Retinal pigment epithelial cell (primary cell): Measurements from ENCODE around the gene IFT81.
A peak's percentile ranks its signal among the peaks of the same experiment; 100 is the strongest.
"Not testable (repeated sequence)": the region's sequence is repeated elsewhere in the genome, so short reads cannot be mapped to it uniquely, and the experiment has no call there.

Source experiments
- DNase-seq: peaks from one replicate; pipeline ENCODE4 v3.0.0-alpha.2; 2010; ENCODE audit warnings: low read depth
- H3K4me3 ChIP-seq: 2 replicates; pipeline ENCODE4 v1.5.1; 2011; ENCODE audit warnings: mild to moderate bottlenecking, low read length, control low read depth, moderate library complexity
- TF ChIP-seq, protein P1 (sequence below): conservative IDR thresholded peaks from 2 replicates; pipeline ENCODE4 v1.5.1; 2011; ENCODE audit warnings: low read depth, low read length, control low read depth, inconsistent platforms

The IFT81 gene, protein sequence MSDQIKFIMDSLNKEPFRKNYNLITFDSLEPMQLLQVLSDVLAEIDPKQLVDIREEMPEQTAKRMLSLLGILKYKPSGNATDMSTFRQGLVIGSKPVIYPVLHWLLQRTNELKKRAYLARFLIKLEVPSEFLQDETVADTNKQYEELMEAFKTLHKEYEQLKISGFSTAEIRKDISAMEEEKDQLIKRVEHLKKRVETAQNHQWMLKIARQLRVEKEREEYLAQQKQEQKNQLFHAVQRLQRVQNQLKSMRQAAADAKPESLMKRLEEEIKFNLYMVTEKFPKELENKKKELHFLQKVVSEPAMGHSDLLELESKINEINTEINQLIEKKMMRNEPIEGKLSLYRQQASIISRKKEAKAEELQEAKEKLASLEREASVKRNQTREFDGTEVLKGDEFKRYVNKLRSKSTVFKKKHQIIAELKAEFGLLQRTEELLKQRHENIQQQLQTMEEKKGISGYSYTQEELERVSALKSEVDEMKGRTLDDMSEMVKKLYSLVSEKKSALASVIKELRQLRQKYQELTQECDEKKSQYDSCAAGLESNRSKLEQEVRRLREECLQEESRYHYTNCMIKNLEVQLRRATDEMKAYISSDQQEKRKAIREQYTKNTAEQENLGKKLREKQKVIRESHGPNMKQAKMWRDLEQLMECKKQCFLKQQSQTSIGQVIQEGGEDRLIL

DNA sequence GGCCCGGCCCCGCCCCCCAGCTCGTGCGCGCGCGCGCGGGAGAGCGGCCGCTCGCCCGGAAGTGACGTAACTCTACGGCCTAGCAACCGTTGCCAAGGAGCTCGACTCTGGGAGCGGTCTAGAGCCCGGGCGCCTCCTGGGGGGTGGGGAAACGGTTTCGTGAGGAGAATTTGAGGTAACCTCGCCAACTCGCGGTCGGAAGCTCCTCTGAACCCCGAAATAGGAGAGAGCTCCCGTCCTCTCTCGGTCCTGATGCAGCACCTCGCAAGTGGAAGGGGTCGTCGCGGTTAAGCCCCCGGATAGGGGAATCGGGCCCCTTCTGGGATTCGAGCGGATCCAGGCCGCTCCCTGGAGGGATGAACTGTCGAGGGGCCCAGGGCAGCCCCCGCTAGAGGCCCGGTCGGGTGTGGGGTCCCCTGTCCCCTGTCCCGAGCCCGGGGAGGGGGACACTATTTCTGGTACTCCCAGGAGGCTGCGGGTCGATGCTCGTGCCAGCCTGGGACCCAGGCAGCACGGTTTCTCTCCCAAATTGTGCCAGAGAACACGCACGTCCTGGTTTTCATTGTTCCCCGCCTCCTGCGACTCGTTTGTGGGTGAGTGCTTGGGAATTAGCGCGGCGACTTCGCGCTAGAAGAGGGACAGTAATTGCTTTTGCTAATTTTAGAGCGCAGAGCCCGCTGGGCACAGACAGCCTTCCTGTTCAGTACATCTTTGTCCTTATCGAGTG, at the start of gene IFT81:
IFT81 (plus strand) TSS at position 89 of the 727 bp plus-strand sequence. CDS start 3,024 bp downstream, outside the sequence.
- peak; percentile 66 for DNase-seq
- H3K4me3 ChIP-seq: peak within 1 kb of the TSS; percentile 91
- TF ChIP-seq, protein P1, sequence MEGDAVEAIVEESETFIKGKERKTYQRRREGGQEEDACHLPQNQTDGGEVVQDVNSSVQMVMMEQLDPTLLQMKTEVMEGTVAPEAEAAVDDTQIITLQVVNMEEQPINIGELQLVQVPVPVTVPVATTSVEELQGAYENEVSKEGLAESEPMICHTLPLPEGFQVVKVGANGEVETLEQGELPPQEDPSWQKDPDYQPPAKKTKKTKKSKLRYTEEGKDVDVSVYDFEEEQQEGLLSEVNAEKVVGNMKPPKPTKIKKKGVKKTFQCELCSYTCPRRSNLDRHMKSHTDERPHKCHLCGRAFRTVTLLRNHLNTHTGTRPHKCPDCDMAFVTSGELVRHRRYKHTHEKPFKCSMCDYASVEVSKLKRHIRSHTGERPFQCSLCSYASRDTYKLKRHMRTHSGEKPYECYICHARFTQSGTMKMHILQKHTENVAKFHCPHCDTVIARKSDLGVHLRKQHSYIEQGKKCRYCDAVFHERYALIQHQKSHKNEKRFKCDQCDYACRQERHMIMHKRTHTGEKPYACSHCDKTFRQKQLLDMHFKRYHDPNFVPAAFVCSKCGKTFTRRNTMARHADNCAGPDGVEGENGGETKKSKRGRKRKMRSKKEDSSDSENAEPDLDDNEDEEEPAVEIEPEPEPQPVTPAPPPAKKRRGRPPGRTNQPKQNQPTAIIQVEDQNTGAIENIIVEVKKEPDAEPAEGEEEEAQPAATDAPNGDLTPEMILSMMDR: no peak

DNA sequence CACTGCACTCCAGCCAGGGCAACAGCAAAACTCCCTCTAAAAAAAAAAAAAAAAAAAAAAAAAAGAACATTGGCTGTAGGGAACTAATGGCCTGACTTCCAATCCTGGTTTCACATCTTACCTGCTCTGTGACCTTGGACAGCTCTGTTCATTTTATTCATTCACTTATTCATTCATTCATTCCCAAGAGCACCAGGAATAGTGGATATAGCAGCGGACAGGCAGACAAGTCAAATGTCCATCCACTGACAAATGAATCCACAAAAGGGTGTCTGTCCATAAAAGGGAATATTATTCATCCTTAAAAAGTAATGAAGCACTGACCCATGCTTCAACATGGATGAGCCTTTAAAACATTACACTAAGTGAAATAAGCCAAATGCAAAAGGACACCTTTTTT, 48.3 kb upstream of the IFT81 start:
- H3K4me3 ChIP-seq: no peak overlapping the region
- no peak for DNase-seq
- TF ChIP-seq, protein P1: no peak

DNA sequence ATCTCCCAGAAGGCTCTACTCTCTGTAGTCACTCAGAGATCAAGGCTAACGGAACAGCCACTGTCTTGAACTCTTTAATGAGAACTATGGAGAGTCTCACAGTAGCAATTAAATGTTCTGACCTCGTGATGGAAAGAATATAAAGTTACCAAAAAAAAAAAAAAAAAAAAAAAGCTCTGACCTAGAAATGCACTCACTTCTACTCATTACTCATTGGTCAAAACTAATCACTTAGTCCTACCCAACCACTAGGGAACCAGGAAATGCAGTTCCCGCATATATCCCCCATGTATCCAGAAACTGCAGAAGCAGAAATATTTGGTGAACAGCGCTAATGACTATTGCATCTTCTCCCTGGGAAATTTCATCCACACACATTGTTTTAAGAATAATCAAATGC, 46.4 kb upstream of the IFT81 start:
- H3K4me3 ChIP-seq: no peak overlapping the region
- DNase-seq: no peak
- TF ChIP-seq, protein P1: no peak

DNA sequence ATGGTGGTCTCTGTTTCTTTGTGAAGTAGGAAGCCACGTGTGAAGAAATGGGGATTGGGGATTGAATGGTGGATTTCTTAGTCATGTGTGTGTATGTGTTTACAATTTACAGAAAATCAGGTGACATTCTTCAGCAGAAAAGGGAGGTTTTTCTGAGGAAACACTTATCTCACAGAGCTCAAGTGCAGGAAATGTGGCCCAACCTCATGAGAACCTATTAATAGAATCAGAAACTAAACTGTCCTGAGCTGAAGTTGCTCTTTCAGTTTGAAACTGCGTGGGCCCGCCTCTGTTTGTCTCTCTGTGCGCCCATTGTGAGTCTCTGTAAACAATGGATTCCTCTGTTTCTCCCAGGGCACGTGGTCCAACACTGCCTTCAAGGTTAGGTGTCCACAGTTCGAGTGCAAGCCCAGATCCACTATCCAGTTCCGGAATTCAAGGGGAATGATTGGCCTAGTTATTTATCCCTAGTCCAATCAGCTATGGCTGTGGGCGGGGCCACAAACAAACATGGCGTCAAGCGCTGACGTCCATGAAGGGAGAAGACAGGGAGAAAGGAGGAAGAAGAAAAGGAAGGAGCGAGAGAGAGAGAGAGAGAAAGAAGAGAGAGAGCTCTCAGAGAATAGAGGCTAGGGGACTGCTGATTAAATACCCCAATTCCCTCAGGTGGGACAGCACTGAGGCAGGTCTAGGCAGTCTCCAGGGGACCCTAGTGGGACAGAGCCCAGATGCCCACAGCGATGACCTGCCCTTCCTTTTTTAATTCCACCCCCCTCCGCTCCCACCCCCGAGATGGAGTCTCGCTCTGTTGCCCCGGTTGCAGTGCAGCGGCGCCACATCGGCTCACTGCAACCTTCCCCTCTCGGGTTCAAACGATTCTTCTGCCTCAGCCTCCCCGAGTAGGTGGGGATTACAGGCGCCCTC, 44.4 kb upstream of the IFT81 start:
- TF ChIP-seq, protein P1: no peak
- no peak for DNase-seq
- no peak overlapping the region for H3K4me3 ChIP-seq

DNA sequence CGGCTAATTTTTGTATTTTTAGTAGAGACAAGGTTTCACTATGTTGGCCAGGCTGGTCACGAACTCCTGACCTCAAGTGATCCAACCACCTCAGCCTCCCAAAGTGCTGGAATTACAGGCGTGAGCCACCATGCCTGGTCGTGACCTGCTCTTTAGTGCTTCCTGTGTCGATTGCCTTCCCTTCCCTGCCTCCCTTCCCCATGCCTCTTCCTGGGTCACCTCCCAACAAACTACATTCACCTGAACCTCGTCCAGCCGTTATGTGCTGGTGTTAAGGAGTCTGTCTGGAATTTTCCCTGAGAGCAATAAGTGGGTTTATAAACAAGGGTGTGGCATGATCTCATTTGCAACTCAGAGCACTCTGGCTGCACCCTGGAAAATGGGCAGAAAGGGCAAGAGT, 43.7 kb upstream of the IFT81 start:
- TF ChIP-seq, protein P1: no peak
- no peak for DNase-seq
- H3K4me3 ChIP-seq: no peak overlapping the region

DNA sequence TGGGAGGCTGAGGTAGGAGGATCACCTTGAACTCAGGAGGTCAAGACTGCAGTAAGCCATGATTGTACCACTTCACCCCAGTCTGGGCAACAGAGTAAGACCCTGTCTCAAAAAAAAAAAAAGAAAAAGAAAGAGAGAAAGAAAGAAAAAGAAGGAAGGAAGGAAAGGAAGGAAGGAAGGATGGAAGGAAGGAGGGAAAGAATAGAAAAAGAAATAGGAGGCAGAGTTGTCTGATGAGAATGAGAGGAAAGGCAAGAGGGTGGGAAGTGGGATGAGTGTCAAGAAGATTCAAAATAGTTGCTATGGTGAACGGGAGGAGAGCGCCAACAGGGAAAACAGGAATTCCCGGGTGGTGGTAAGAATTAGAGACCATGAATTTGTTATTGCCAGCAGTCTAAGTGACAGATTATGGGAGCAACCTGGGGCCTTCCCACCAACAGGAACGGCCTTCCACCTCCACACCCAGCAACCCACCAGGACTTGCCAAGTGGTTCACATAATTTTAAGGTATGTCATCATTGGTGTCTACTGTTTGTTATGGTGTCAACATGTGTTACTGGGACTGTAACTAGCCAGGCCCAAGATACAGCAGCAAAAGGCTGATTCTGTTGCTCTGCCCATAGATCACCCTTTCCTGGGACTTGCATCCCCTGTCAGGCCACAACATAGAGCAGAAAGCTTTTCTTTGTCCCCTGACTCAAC, 39.7 kb upstream of the IFT81 start:
- no peak for DNase-seq
- H3K4me3 ChIP-seq: no peak overlapping the region
- TF ChIP-seq, protein P1: no peak

DNA sequence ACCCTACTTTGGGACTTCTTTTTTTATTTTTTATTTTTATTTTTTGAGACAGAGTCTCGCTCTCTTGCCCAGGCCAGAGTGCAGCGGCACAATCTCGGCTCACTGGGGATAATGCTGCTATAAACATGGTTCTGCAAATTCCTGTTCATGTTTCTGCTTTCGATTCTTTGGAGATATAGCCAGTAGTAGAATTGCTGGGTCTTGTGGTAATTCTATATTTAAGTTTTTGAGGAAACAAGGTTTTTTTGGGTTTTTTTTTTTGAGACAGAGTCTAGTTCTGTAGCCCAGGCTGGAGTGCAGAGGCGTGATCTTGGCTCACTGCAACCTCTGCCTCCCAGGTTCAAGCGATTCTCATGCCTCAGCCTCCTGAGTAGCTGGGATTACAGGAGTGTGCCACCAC, 35.9 kb upstream of the IFT81 start:
- not testable (repeated sequence) for H3K4me3 ChIP-seq, DNase-seq
